IMR-90 (cell line): ENCODE measurements around the gene RUNDC3A. TPM values are rescaled to one million over a fixed set of nuclear protein-coding genes. Genes with fewer than 3 reads are reported as not detected.
A peak's percentile ranks its signal among the peaks of the same experiment; 100 is the strongest.

Experiments
- ATAC-seq: fragments of 200-7000 bp; cut with Tn5 transposase; 2 replicates; pipeline ENCODE4 v1.9.1; 2020; ENCODE audit warnings: low read depth, mild to moderate bottlenecking, moderate library complexity
- BruUV-seq: library from RNA; stranded (reverse); fragments of 400-500 nt; replicated peaks from 2 replicates; lab custom pipeline; 2021; lab: Mats Ljungman, UMichigan
- CTCF ChIA-PET: fragments of 300-600 bp; formaldehyde crosslinking; extraction: SDS; loops from one replicate; lab custom pipeline; 2021; ENCODE audit warnings: antibody characterized with exemption; lab: Yijun Ruan, JAX
- POLR2A ChIA-PET: fragments of 300-600 bp; sonication (Branson Sonifier 250); formaldehyde crosslinking; loops from one replicate; lab custom pipeline; 2022; ENCODE audit warnings: antibody characterized with exemption; ENCODE audit not compliant: unreplicated experiment; lab: Charles Lee
- DNase-seq: peaks from one replicate; pipeline ENCODE4 v3.0.0; 2013
- H2AFZ ChIP-seq: replicated peaks from 2 replicates; pipeline ENCODE3; 2013; ENCODE audit warnings: low read length, mild to moderate bottlenecking; ENCODE audit not compliant: poor library complexity
- H2AK5ac ChIP-seq: 2 replicates; pipeline ENCODE4 v1.6.1; 2013; ENCODE audit warnings: low read depth, low read length, inconsistent platforms
- H2AK9ac ChIP-seq: replicated peaks from 2 replicates; pipeline ENCODE3; 2013; ENCODE audit warnings: mild to moderate bottlenecking, low read depth, low read length, moderate library complexity; ENCODE audit not compliant: poor library complexity
- H2BK120ac ChIP-seq: 2 replicates; pipeline ENCODE4 v1.6.1; 2013; ENCODE audit warnings: low read depth, low read length, inconsistent platforms
- H2BK15ac ChIP-seq: 3 replicates; pipeline ENCODE4 v1.6.1; 2013; ENCODE audit warnings: low read depth, low read length, inconsistent platforms
- H2BK20ac ChIP-seq: 2 replicates; pipeline ENCODE4 v1.6.1; 2013; ENCODE audit warnings: low read depth, mild to moderate bottlenecking, inconsistent platforms, low read length, moderate library complexity
- H2BK5ac ChIP-seq: 2 replicates; pipeline ENCODE4 v1.6.1; 2013; ENCODE audit warnings: mild to moderate bottlenecking, low read depth, low read length, inconsistent platforms; ENCODE audit not compliant: poor library complexity, severe bottlenecking
- H3K14ac ChIP-seq: replicated peaks from 2 replicates; pipeline ENCODE4 v1.6.1; 2013; ENCODE audit warnings: low read depth, low read length, inconsistent platforms
- H3K18ac ChIP-seq: 2 replicates; pipeline ENCODE4 v1.6.1; 2013; ENCODE audit warnings: low read depth, low read length, control low read depth
- H3K23ac ChIP-seq: 2 replicates; pipeline ENCODE4 v1.6.1; 2013; ENCODE audit warnings: low read depth, low read length, inconsistent platforms
- H3K27ac ChIP-seq: 2 replicates; pipeline ENCODE4 v1.5.1; 2013; ENCODE audit warnings: mild to moderate bottlenecking, control low read depth, low read length; ENCODE audit not compliant: insufficient read depth
- H3K27me3 ChIP-seq: 2 replicates; pipeline ENCODE4 v1.6.1; 2013; ENCODE audit warnings: low read length; ENCODE audit not compliant: control insufficient read depth, insufficient read depth
- H3K36me3 ChIP-seq: 2 replicates; pipeline ENCODE4 v1.6.1; 2013; ENCODE audit warnings: low read length, mixed read lengths; ENCODE audit not compliant: control insufficient read depth, insufficient read depth
- H3K4ac ChIP-seq: 2 replicates; pipeline ENCODE4 v1.6.1; 2013; ENCODE audit warnings: low read depth, low read length, inconsistent platforms
- H3K4me1 ChIP-seq: 2 replicates; pipeline ENCODE4 v1.6.1; 2013; ENCODE audit warnings: low read length, mixed read lengths; ENCODE audit not compliant: control insufficient read depth, insufficient read depth
- H3K4me2 ChIP-seq: 2 replicates; pipeline ENCODE4 v1.6.1; 2013; ENCODE audit warnings: low read depth, mild to moderate bottlenecking, control low read depth, low read length, moderate library complexity
- H3K4me3 ChIP-seq: 2 replicates; pipeline ENCODE4 v1.5.1; 2013; ENCODE audit warnings: low read depth, mild to moderate bottlenecking, control low read depth, low read length, moderate library complexity; ENCODE audit not compliant: insufficient read depth
- H3K56ac ChIP-seq: 2 replicates; pipeline ENCODE4 v1.6.1; 2013; ENCODE audit warnings: low read length, inconsistent platforms; ENCODE audit not compliant: insufficient read depth; ENCODE audit errors: extremely low read depth
- H3K79me1 ChIP-seq, 2 experiments: 2 replicates each; pipeline ENCODE4 v1.6.1; 2013; ENCODE audit warnings: low read length in 2 of 2, inconsistent platforms in 1 of 2, low read depth in 1 of 2
- H3K9ac ChIP-seq: 2 replicates; pipeline ENCODE4 v1.6.1; 2013; ENCODE audit warnings: low read depth, low read length, control low read depth
- H3K9me1 ChIP-seq: 2 replicates; pipeline ENCODE4 v1.6.1; 2013; ENCODE audit warnings: low read length, inconsistent platforms; ENCODE audit not compliant: insufficient read depth
- H3K9me3 ChIP-seq: 2 replicates; pipeline ENCODE4 v1.6.1; 2013; ENCODE audit warnings: low read length; ENCODE audit not compliant: control insufficient read depth, insufficient read depth
- H4K20me1 ChIP-seq: 2 replicates; pipeline ENCODE4 v1.6.1; 2013; ENCODE audit warnings: low read length, inconsistent platforms; ENCODE audit not compliant: insufficient read depth
- H4K5ac ChIP-seq: 2 replicates; pipeline ENCODE4 v1.6.1; 2013; ENCODE audit warnings: mild to moderate bottlenecking, low read depth, low read length, control low read depth
- H4K8ac ChIP-seq, 2 experiments: 2 replicates each; pipeline ENCODE4 v1.6.1; 2013; ENCODE audit warnings: low read depth in 2 of 2, low read length in 2 of 2, control low read depth in 1 of 2, inconsistent platforms in 1 of 2
- H4K91ac ChIP-seq: 2 replicates; pipeline ENCODE4 v1.6.1; 2013; ENCODE audit warnings: low read depth, low read length, inconsistent platforms; ENCODE audit not compliant: insufficient read depth
- FOS ChIP-seq: fragments of 150-350 bp; IDR thresholded peaks from 2 replicates; pipeline ENCODE4 v1.6.1; 2016; ENCODE audit warnings: low read depth, low read length
- MAFK ChIP-seq: IDR thresholded peaks from 2 replicates; pipeline ENCODE4 v1.6.1; 2012; ENCODE audit warnings: low read depth, low read length, improper control_type of control experiment
- MAZ ChIP-seq: IDR thresholded peaks from 2 replicates; pipeline ENCODE4 v1.6.1; 2012; ENCODE audit warnings: low read depth, mild to moderate bottlenecking, low read length, improper control_type of control experiment, moderate library complexity, borderline replicate concordance
- MXI1 ChIP-seq: IDR thresholded peaks from 2 replicates; pipeline ENCODE4 v1.6.1; 2012; ENCODE audit warnings: low read depth, mild to moderate bottlenecking, low read length, moderate library complexity, borderline replicate concordance
- RAD21 ChIP-seq: IDR thresholded peaks from 2 replicates; pipeline ENCODE4 v1.6.1; 2012; ENCODE audit warnings: low read length, improper control_type of control experiment
- RCOR1 ChIP-seq: IDR thresholded peaks from 2 replicates; pipeline ENCODE4 v1.6.1; 2012; ENCODE audit warnings: mild to moderate bottlenecking, low read length, improper control_type of control experiment; ENCODE audit not compliant: insufficient replicate concordance
- WGBS, 2 experiments: methylation state at CpG; one replicate each; pipeline versions ENCODE4 v1.1.5 to v1.1.7; 2013; ENCODE audit warnings: missing lambda C conversion rate in 2 of 2; ENCODE audit not compliant: insufficient read length in 1 of 2; ENCODE audit errors: extremely low coverage in 2 of 2; 5-methylcytosine and 5-hydroxymethylcytosine counted together
- dilution Hi-C: fragments of 300-500 bp; cut with HindIII; formaldehyde crosslinking; loops from one replicate; pipeline ENCODE4 v1.14.3; 2018; ENCODE audit warnings: low sequenced_read_pairs; ENCODE audit not compliant: unreplicated experiment
- in situ Hi-C: fragments of 300-500 bp; cut with MboI; formaldehyde crosslinking; loops from 3 replicates; pipeline ENCODE4 v1.14.3; 2019; ENCODE audit warnings: low sequenced_read_pairs, inconsistent platforms, mixed read lengths
- intact Hi-C: fragments of 100-400 bp; cut with micrococcal nuclease; formaldehyde crosslinking; loops from 2 replicates; pipeline ENCODE4 v1.10.0; 2022
- polyA plus RNA-seq, 3 experiments: library from polyadenylated mRNA; depleted of rRNA; stranded (reverse); fragments of >200 nt; gene quantifications; 2 replicates each; pipeline ENCODE4 v1.2.3, GENCODE V29; 2012; ENCODE audit warnings: low replicate concordance in 1 of 3
- total RNA-seq: library from RNA; depleted of rRNA; stranded (reverse); fragments of >200 nt; gene quantifications from 2 replicates; pipeline ENCODE4 v1.2.3, GENCODE V29; 2012
- TF ChIP-seq, protein P1 (sequence below): conservative IDR thresholded peaks from 2 replicates; pipeline ENCODE4 v1.5.1; 2012; ENCODE audit warnings: mild to moderate bottlenecking, low read depth, low read length, improper control_type of control experiment
- TF ChIP-seq, protein P2 (sequence below): fragments of 150-350 bp; IDR thresholded peaks from 2 replicates; pipeline ENCODE4 v1.6.1; 2017; ENCODE audit warnings: mild to moderate bottlenecking, antibody characterized with exemption, low read length, low read depth

Gene RUNDC3A
- total and polyA plus RNA-seq, 2 of the 4 experiments (the other 2 are of a cell fraction): under 0.01 to 0.34 TPM

DNA sequence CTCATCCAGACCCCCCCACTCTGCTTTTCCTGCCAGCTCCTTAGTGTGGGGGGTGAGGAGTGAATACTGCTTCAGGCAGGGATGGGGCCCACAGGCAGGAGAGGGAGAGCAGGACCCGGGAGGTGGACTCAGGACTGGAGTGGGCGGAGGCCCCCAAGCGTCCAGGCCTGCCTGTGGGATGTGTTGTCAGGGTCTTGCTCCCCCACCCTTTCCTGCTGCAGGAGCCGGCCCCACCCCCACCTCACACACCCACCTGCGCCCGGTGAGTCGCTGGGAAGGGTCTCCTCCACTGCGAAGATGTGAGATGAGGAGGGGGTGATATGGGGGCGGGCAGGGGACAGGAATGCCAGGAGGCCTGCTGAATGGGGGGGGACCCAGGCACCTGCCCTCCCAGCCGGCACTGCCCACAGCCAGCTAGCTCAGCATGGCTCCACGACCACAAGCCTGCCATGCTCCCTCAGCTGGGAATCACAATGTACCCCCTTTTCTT is 54.1 kb downstream of the RUNDC3A start:
- 0% methylated on average over 2 of the region's 11 CpGs; no CpG with 5 or more reads in 1 of the 2 experiments for WGBS, 2 experiments
- H3K27me3 ChIP-seq: peaks cover 16% of the 10 kb centered on the region
- H3K9me3 ChIP-seq: no peaks in the 10 kb centered on the region
- H2AFZ ChIP-seq: peak overlapping the region; percentile 93
- POLR2A ChIA-PET: no interaction called here
- TF ChIP-seq FOS: no peak
- TF ChIP-seq, protein P1, sequence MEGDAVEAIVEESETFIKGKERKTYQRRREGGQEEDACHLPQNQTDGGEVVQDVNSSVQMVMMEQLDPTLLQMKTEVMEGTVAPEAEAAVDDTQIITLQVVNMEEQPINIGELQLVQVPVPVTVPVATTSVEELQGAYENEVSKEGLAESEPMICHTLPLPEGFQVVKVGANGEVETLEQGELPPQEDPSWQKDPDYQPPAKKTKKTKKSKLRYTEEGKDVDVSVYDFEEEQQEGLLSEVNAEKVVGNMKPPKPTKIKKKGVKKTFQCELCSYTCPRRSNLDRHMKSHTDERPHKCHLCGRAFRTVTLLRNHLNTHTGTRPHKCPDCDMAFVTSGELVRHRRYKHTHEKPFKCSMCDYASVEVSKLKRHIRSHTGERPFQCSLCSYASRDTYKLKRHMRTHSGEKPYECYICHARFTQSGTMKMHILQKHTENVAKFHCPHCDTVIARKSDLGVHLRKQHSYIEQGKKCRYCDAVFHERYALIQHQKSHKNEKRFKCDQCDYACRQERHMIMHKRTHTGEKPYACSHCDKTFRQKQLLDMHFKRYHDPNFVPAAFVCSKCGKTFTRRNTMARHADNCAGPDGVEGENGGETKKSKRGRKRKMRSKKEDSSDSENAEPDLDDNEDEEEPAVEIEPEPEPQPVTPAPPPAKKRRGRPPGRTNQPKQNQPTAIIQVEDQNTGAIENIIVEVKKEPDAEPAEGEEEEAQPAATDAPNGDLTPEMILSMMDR: no peak
- TF ChIP-seq RCOR1: no peak
- no peak for TF ChIP-seq MAZ
- no peak for TF ChIP-seq RAD21
- no peak for TF ChIP-seq MXI1
- TF ChIP-seq MAFK: no peak
- TF ChIP-seq, protein P2, sequence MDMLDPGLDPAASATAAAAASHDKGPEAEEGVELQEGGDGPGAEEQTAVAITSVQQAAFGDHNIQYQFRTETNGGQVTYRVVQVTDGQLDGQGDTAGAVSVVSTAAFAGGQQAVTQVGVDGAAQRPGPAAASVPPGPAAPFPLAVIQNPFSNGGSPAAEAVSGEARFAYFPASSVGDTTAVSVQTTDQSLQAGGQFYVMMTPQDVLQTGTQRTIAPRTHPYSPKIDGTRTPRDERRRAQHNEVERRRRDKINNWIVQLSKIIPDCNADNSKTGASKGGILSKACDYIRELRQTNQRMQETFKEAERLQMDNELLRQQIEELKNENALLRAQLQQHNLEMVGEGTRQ: no peak
- no peak overlapping the region for H2BK15ac ChIP-seq
- H3K4me1 ChIP-seq: peaks cover 15% of the 10 kb centered on the region
- no peak overlapping the region for H2BK20ac ChIP-seq
- H2AK5ac ChIP-seq: no peak overlapping the region
- H3K36me3 ChIP-seq: peaks cover 3% of the 10 kb centered on the region; the same call in 1 of the 2 replicates
- in situ Hi-C loops: no loop called here
- no TSS peak for BruUV-seq
- H2AK9ac ChIP-seq: peak overlapping the region; percentile 95
- H2BK5ac ChIP-seq: no peak overlapping the region
- no peak overlapping the region for H3K27ac ChIP-seq
- no peak overlapping the region for H2BK120ac ChIP-seq
- no peak overlapping the region for H3K23ac ChIP-seq
- dilution Hi-C loops: no loop called here
- no peak overlapping the region for H3K18ac ChIP-seq
- peak overlapping the region; percentile 21; the same call in 1 of the 2 replicates for H3K9ac ChIP-seq
- intact Hi-C loops: no loop called here
- H3K14ac ChIP-seq: no peak overlapping the region
- peak overlapping the region in 1 of 2 experiments; percentile 10; a peak in 1 of 4 replicates for H4K8ac ChIP-seq
- H4K91ac ChIP-seq: no peak overlapping the region
- CTCF ChIA-PET: interaction anchor here (1.0 to 1.7 kb wide), 3 partner anchors 12 to 159 kb away, joined by 3 to 6 read pairs (median 5); no protein-coding TSS in a partner anchor
- no peak overlapping the region for H3K4ac ChIP-seq
- peaks cover 4 to 28% of the 10 kb centered on the region in 2 experiments; a peak in 2 of 4 replicates for H3K79me1 ChIP-seq
- H4K5ac ChIP-seq: no peak overlapping the region
- ATAC-seq: peak; percentile 13
- no peak overlapping the region for H3K56ac ChIP-seq
- DNase-seq: no peak
- H3K4me2 ChIP-seq: peak overlapping the region; percentile 86
- peaks cover 11% of the 10 kb centered on the region for H4K20me1 ChIP-seq
- peaks cover 8% of the 10 kb centered on the region; the same call in 1 of the 2 replicates for H3K9me1 ChIP-seq
- H3K4me3 ChIP-seq: peak overlapping the region; percentile 88
